NK-92 (cell line): ENCODE measurements around the gene LDHA.
"Not testable (repeated sequence)": the region's sequence is repeated elsewhere in the genome, so short reads cannot be mapped to it uniquely, and the experiment has no call there.

Experiments used
- DNase-seq: peaks from one replicate; lab custom pipeline; 2025; ENCODE audit not compliant: unreplicated experiment; lab: John Stamatoyannopoulos, UW

The LDHA gene

GRCh38 chr11:18393581-18394274, 635 bp upstream of the LDHA start:
- DNase-seq: no peak

- no peak for DNase-seq
Observed at GRCh38 chr11:18394928-18395734, 768 bp downstream of the LDHA start.

DNA sequence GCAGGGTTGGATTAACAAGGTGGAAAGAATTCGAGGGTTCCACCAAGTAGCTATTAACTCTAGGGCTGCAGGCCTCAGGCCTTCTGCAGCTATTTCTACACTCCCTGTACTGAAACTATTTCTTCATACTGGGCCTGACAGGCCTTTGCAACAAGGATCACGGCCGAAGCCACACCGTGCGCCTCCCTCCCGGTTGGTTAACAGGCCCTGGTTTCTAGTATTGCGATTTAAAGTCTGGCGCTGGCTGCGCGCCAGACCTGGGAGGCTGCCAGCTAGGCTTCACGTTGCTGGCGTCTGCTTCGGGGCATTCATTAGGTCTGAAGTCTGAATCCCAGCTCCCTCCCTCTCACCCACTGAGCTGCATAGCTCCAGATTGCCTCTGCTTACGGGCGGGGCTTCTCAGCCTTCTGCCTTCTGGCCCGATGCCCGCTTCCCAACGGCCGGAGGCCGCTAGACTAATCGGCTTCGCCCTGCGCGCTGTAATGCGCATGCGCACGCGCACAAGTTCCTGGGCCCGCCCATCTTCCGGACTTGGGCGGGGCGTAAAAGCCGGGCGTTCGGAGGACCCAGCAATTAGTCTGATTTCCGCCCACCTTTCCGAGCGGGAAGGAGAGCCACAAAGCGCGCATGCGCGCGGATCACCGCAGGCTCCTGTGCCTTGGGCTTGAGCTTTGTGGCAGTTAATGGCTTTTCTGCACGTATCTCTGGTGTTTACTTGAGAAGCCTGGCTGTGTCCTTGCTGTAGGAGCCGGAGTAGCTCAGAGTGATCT, 1.6 kb downstream of the LDHA start:
- DNase-seq: peak; percentile 57

- no peak for DNase-seq
Observed at GRCh38 chr11:18397921-18398320, 3.6 kb downstream of the LDHA start.

DNA sequence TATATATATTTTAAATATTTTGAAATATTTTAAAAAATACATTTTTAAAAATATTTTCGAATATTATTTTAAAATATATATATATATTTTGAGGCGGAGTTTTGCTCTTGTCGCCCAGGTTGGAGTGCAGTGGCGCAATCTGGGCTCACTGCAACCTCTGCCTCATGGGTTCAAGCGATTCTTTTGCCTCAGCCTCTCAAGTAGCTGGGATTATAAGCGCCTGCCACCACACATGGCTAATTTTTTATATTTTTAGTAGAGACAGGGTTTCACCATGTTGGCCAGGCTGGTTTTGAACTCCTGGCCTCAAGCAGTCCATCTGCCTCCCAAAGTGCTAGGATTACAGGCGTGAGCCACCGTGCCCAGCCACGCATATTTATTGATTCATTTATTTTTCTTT, 6.7 kb downstream of the LDHA start:
- DNase-seq: not testable (repeated sequence)

DNA sequence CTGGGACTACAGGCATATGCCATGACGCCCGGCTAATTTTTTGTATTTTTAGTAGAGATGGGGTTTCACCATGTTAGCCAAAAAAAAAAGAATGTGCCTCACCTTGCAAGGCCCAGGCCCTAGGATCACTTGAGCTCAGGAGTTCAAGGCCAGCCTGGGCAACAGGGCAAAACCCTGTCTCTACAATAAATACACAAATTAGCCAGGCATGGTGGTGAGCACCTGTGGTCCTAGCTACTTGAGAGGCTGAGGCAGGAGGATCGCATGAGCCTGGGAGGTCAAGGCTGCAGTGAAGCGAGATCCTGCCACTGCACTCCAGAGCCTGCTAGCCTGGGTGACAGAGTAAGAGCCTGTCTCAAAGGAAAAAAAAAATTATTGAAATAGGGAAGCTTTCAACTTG, 9.7 kb downstream of the LDHA start:
- no peak for DNase-seq

GRCh38 chr11:18407400-18407799, 13.0 kb downstream of the LDHA start:
- not testable (repeated sequence) for DNase-seq

DNA sequence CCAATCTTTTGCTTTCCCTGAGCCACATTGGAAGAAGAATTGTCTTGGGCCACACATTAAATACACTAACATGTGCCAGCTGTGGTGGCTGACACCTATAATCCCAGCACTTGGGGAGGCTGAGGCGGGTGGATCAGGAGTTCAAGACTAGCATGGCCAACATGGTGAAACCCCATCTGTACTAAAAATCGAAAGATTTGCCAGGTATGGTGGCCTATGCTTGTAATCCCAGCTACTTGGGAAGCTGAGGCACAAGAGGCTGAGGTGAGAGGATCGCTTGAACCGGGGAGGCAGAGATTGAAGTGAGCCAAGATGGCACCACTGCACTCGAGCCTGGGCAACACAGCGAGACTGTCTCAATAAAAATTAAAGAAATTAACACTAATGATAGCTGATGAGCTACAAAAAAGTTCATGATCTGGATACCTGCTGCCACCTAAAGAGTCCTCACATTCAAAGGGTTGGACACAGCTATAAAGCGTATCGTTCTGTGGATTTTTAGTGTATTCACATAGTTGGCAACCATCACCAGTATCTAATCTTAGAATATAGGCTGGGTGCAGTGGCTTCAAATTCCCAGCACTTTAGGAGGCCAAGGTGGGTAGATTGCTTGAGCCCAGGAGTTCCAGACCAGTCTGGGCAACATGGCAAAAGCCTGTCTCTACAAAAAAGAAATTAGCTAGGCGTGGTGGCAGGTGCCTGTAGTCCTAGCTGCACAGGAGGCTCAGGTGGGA, 14.4 kb downstream of the LDHA start:
- DNase-seq: no peak

- DNase-seq: no peak
Observed at GRCh38 chr11:18416459-18416858, 22.1 kb downstream of the LDHA start.

GRCh38 chr11:18419040-18419439, 24.7 kb downstream of the LDHA start:
- DNase-seq: no peak

DNA sequence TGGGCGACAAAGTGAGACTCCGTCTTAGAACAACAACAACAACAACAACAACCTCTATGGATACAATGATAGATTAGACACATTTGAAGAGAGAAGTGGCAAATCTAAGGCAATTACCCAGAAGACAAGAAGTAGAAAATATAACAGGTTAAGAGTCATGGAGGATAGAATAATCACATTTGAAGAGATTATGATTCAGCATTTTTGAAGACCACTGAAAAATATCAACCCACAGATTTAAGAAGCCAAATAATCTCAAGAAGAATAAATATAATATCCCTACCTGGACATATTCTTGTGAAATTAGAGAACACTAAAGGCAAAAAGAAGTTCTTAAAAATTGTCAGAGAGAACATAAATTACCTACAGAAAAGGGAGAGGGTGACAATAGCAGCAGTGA, 25.7 kb downstream of the LDHA start:
- no peak for DNase-seq

DNA sequence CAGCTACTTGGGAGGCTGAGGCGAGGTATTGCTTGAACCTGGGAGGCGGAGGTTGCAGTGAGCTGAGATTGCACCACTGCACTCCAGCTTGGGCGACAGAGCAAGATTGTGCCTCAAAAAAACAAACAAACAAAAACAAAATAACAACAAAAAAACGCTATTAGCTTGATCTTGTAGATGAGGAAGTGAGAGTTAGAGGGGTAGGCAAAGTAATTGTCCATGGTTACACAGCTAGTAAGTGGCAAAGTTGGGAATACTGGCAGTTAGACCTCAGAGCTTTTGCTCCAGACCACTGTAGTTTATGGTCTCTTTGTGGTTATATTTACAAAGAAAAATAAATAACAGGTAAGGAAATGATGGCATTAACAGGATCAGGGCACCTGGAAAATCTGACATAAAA, 32.9 kb downstream of the LDHA start:
- no peak for DNase-seq

DNA sequence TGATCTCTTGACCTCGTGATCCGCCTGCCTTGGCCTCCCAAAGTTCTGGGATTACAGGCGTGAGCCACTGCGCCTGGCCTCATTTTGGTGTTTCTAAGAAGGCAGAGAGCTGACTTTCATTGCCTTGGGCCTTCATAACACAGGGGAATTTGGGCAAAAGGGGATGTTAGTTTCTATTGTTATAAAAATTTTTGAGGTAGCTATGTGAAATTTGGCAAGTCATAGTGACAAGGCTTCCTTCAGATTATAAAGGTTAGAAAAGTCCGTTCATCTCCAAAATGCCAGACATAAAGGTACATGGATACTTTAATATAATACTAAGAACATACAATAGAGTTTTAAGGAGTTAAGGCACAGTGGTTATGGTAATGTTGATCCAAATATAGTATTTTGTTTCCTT, 35.0 kb downstream of the LDHA start:
- no peak for DNase-seq

DNA sequence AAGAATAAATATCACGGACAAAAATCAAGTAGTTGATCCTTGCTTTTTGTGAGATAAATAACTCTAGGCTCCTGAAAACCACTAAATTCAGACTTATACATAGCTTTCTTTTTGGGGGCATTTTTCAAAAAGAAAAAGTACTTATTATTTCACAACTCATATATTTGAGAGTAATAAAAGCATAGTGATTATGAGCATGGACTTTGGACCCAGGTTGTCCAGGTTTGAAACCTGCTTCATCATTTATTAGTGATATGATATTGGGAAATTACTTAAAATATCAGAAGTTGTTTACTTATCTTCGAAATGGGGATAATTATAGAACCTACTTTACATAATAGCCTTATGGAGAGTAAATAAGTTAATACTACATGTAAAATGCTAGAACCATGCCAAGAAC, 44.3 kb downstream of the LDHA start:
- DNase-seq: no peak

GRCh38 chr11:18449251-18449650, 54.9 kb downstream of the LDHA start:
- DNase-seq: no peak

DNA sequence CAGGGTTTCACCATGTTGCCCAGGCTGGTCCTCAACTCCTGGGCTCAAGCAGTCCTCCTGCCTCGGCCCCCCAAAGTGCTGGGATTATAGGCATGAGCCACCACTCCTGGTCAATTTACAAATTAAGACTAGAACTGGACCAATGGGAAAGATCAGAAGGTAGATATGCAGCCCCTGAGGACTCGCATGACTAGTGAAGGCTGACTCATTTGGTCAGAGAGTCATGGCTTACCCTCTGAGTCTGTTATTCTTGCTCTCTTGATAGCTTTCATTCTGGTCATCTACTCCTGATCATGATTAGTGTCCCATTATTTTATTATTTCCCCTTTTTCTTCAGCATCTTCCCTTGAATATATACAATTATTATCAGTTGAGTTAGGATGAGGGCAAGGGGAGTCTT, 58.6 kb downstream of the LDHA start:
- DNase-seq: no peak

GRCh38 chr11:18455686-18456372, 61.5 kb downstream of the LDHA start, which contains the start of gene LDHAL6A:
Gene LDHAL6A (plus strand): TSS chr11:18455856. CDS start chr11:18456681, 825 bp downstream.
- DNase-seq: no peak

DNA sequence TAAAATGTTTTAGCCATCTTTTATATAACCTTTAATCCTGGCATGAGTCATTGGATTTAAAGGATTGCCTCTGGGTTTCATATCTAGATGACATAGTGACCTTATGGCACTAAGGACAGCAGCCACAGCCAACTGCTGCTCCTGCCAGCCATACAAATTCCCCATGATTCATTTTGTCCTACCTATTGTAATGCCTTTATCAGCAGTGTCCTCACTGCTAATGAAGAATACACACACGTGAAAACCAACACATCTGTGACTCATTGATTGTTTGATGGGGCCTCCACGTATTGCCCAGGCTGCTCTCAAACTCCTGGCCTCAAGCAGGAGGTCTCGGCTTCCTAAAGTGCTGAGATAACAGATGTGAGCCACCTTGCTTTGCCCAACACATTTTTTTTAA, 63.1 kb downstream of the LDHA start:
- no peak for DNase-seq
